Measurements from ENCODE around the gene GLDC.

Gene GLDC

DNA sequence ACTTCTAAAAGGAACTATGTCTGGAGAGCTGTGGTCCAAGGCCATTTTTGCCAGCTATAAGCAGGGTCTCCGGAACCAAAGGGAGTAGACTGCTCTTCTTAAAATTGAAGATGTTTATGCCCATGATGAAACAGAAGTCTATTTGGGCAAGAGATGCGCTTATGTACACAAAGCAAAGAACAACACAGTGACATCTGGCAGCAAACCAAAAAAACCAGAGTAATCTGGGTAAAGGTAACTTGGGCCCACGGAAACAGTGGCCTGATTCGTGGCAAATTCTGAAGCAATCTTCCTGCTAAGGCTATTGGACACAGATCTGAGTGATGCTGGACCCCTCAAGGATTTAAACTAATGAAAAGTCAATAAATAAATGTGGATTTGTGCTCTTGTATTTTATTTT, 29.7 kb upstream of the GLDC start:
- H4K20me1 ChIP-seq (ENCODE audit: insufficient read depth, low read length), result no peaks in the 10 kb centered on the region
- H3K79me2 ChIP-seq (ENCODE audit: low read length), result no peaks in the 10 kb centered on the region
- H3K4me2 ChIP-seq (ENCODE audit: low read length), result no peak overlapping the region
- no peak overlapping the region for H3K4me3 ChIP-seq (ENCODE audit: low read length)
- peaks cover 15% of the 10 kb centered on the region for H3K4me1 ChIP-seq (ENCODE audit: low read length)
- no peak overlapping the region for H2AFZ ChIP-seq (ENCODE audit: low read depth, low read length)
- no peak overlapping the region for H3K27ac ChIP-seq (ENCODE audit: low read length)
- H3K36me3 ChIP-seq (replicated peaks; ENCODE audit: low read depth, low read length), result no peaks in the 10 kb centered on the region
- no peak overlapping the region for H3K9ac ChIP-seq (ENCODE audit: low read length)
- no peaks in the 10 kb centered on the region for H3K9me3 ChIP-seq (ENCODE audit: insufficient read depth, low read length)
- TF ChIP-seq EZH2phosphoT487 (IDR thresholded peaks at IDR 0.05; ENCODE audit: low read depth), result no peak
- TF ChIP-seq, protein P1, sequence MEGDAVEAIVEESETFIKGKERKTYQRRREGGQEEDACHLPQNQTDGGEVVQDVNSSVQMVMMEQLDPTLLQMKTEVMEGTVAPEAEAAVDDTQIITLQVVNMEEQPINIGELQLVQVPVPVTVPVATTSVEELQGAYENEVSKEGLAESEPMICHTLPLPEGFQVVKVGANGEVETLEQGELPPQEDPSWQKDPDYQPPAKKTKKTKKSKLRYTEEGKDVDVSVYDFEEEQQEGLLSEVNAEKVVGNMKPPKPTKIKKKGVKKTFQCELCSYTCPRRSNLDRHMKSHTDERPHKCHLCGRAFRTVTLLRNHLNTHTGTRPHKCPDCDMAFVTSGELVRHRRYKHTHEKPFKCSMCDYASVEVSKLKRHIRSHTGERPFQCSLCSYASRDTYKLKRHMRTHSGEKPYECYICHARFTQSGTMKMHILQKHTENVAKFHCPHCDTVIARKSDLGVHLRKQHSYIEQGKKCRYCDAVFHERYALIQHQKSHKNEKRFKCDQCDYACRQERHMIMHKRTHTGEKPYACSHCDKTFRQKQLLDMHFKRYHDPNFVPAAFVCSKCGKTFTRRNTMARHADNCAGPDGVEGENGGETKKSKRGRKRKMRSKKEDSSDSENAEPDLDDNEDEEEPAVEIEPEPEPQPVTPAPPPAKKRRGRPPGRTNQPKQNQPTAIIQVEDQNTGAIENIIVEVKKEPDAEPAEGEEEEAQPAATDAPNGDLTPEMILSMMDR (IDR thresholded peaks at IDR 0.05; ENCODE audit: low read depth, low read length), result no peak
- H3K27me3 ChIP-seq (ENCODE audit: low read depth, low read length), result no peaks in the 10 kb centered on the region

DNA sequence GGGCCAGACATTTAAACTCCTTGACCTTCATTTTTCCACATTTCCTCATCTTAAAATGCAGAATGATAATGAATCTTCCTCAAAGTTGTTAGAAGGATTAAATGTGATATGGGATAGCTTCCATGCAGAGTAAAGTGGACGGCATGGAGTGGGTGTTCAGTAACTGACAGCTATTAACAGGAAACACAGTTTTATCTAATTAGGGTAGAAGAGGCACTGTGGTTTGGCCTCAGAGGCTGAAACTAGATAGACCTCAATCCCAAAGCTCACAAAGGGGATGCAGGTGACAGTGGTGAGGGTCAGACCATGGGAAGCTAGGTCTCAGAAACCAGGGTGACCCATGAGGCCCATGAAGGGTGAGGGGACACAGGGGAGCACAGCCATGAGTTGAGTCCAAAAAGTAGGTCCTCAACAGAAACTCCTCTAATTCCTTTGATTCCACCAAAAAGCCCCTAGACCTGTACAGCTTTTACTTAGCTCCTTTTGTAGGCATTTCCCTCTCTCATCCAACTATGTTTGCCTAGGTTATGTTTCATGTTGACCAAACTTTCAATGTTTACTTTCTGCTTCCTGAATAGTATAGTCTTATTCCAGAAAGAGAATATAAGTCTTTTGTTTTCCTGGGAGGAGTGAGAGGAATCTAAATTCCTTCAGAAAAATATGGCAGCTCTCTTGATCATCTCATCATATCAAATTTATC, 27.9 kb upstream of the GLDC start:
- Histone ChIP-seq H2AFZ (ENCODE audit: low read depth, low read length) (no peak overlapping the region), H3K27ac (ENCODE audit: low read length) (no peak overlapping the region), H3K4me2 (ENCODE audit: low read length) (no peak overlapping the region), H3K36me3 (replicated peaks; ENCODE audit: low read depth, low read length) (no peaks in the 10 kb centered on the region), H3K27me3 (ENCODE audit: low read depth, low read length) (no peaks in the 10 kb centered on the region), H3K9me3 (ENCODE audit: insufficient read depth, low read length) (no peaks in the 10 kb centered on the region), H4K20me1 (ENCODE audit: insufficient read depth, low read length) (no peaks in the 10 kb centered on the region), H3K4me1 (ENCODE audit: low read length) (peaks cover 15% of the 10 kb centered on the region), H3K9ac (ENCODE audit: low read length) (no peak overlapping the region), H3K4me3 (ENCODE audit: low read length) (no peak overlapping the region), H3K79me2 (ENCODE audit: low read length) (no peaks in the 10 kb centered on the region)
- TF ChIP-seq, protein P1 (IDR thresholded peaks at IDR 0.05; ENCODE audit: low read depth, low read length), result no peak
- no peak for TF ChIP-seq EZH2phosphoT487 (IDR thresholded peaks at IDR 0.05; ENCODE audit: low read depth)

DNA sequence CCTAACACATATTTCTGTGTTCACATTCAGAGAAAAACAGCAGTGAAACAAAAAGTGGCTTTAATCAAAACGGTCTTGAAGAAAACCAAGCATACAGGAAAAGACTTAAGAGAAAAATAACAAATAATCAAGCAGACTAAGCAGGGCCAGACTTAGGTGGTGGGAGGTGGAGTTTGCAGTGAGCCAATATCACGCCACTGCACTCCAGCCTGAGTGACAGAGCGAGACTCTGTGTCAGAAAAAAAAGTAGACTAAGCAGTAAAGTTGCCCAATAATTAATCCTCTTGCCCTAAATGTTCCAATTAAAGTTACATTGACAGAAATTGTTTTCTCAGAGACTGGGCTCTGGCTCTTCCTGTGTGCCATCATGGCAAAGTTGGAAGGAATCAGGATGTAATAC, 26.6 kb upstream of the GLDC start:
- Histone ChIP-seq H3K4me2 (ENCODE audit: low read length) (no peak overlapping the region), H3K9ac (ENCODE audit: low read length) (no peak overlapping the region), H3K9me3 (ENCODE audit: insufficient read depth, low read length) (no peaks in the 10 kb centered on the region), H3K36me3 (replicated peaks; ENCODE audit: low read depth, low read length) (no peaks in the 10 kb centered on the region), H4K20me1 (ENCODE audit: insufficient read depth, low read length) (no peaks in the 10 kb centered on the region), H2AFZ (ENCODE audit: low read depth, low read length) (no peak overlapping the region), H3K27ac (ENCODE audit: low read length) (no peak overlapping the region), H3K79me2 (ENCODE audit: low read length) (no peaks in the 10 kb centered on the region), H3K4me1 (ENCODE audit: low read length) (peaks cover 16% of the 10 kb centered on the region), H3K4me3 (ENCODE audit: low read length) (no peak overlapping the region), H3K27me3 (ENCODE audit: low read depth, low read length) (no peaks in the 10 kb centered on the region)
- TF ChIP-seq, protein P1 (IDR thresholded peaks at IDR 0.05; ENCODE audit: low read depth, low read length), result no peak
- TF ChIP-seq EZH2phosphoT487 (IDR thresholded peaks at IDR 0.05; ENCODE audit: low read depth), result no peak

DNA sequence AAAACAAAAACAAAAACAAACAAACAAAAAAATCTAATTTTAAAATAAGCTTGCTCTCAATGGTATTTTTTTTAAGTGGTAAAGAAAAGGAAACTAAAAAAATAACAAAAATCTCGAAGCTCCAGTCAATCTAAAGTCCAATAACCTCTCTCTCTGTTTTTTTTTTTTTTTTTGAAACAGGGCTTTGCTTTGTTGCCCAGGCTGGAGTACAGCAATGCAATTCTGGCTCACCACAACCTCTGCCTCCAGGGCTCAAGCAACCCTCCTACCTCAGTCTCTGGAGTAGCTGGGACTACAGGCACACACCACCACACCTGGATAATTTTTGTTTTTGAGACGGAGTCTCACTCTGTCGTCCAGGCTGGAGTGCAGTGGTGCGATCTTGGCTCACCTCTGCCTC, 25.9 kb upstream of the GLDC start:
- no peaks in the 10 kb centered on the region for H3K9me3 ChIP-seq (ENCODE audit: insufficient read depth, low read length)
- H3K27me3 ChIP-seq (ENCODE audit: low read depth, low read length), result no peaks in the 10 kb centered on the region
- TF ChIP-seq, protein P1 (IDR thresholded peaks at IDR 0.05; ENCODE audit: low read depth, low read length), result no peak
- TF ChIP-seq EZH2phosphoT487 (IDR thresholded peaks at IDR 0.05; ENCODE audit: low read depth), result no peak
- H3K9ac ChIP-seq (ENCODE audit: low read length), result no peak overlapping the region
- H3K27ac ChIP-seq (ENCODE audit: low read length), result no peak overlapping the region
- peaks cover 9% of the 10 kb centered on the region for H3K4me1 ChIP-seq (ENCODE audit: low read length)
- no peaks in the 10 kb centered on the region for H3K79me2 ChIP-seq (ENCODE audit: low read length)
- no peaks in the 10 kb centered on the region for H4K20me1 ChIP-seq (ENCODE audit: insufficient read depth, low read length)
- no peak overlapping the region for H2AFZ ChIP-seq (ENCODE audit: low read depth, low read length)
- no peaks in the 10 kb centered on the region for H3K36me3 ChIP-seq (replicated peaks; ENCODE audit: low read depth, low read length)
- no peak overlapping the region for H3K4me3 ChIP-seq (ENCODE audit: low read length)
- H3K4me2 ChIP-seq (ENCODE audit: low read length), result no peak overlapping the region

Measured in OCI-LY3 (cell line).